Psoas muscle (tissue), 8 donors: ENCODE measurements around the gene BTBD9. TPM values are rescaled to one million over a fixed set of nuclear protein-coding genes. Genes with fewer than 3 reads are reported as not detected.

Experiments used
- ATAC-seq, 4 donors: fragments of 200-7000 bp; cut with Tn5 transposase; one replicate each; pipeline ENCODE4 v1.9.1; 2020; ENCODE audit warnings: moderate library complexity in 3 of 4, mild to moderate bottlenecking in 2 of 4
- DNase-seq, 2 donors: peaks; one replicate each; pipeline ENCODE4 v3.0.0-alpha.2; 2020
- H3K27ac ChIP-seq: fragments of 200-600 bp; one replicate; pipeline ENCODE4 v1.8.0; 2022
- H3K27me3 ChIP-seq, 3 donors: fragments of 200-600 bp in 1 of 3; one replicate each; pipeline versions ENCODE4 v1.6.1 to v1.8.0; 2013 to 2022; ENCODE audit warnings: low read length in 2 of 3, mild to moderate bottlenecking in 2 of 3, moderate library complexity in 1 of 3; ENCODE audit not compliant: insufficient read depth in 3 of 3
- H3K36me3 ChIP-seq, 2 donors: fragments of 200-600 bp in 1 of 2; one replicate each; pipeline versions ENCODE4 v1.6.1 to v1.8.0; 2013 to 2022; ENCODE audit warnings: low read depth in 1 of 2, mild to moderate bottlenecking in 1 of 2, moderate library complexity in 1 of 2; ENCODE audit not compliant: insufficient read depth in 1 of 2
- H3K4me1 ChIP-seq: fragments of 200-600 bp; one replicate; pipeline ENCODE4 v1.8.0; 2022
- H3K4me3 ChIP-seq: fragments of 200-600 bp; one replicate; pipeline ENCODE4 v1.8.0; 2022; ENCODE audit warnings: mild to moderate bottlenecking
- H3K9me3 ChIP-seq: fragments of 200-600 bp; one replicate; pipeline ENCODE4 v1.8.0; 2022
- CTCF ChIP-seq: fragments of 200-600 bp; IDR thresholded peaks from one replicate; pipeline ENCODE4 v1.8.0; 2022; ENCODE audit warnings: antibody characterized with exemption
- WGBS, 3 donors: extraction: QIAGEN DNeasy Blood & Tissue Kit; methylation state at CpG; one replicate each; pipeline versions ENCODE4 v1.1.6 to v1.1.7; 2013; 5-methylcytosine and 5-hydroxymethylcytosine counted together
- intact Hi-C, 2 donors: fragments of 100-400 bp; cut with DNase I; formaldehyde crosslinking; loops; one replicate each; pipeline versions ENCODE4 v1.11.0 to v1.14.2; 2022
- polyA plus RNA-seq, 3 donors: library from polyadenylated mRNA; stranded (reverse); fragments of 200-250 nt; gene quantifications; one replicate each; pipeline ENCODE4 v1.2.3, GENCODE V29; 2013
- total RNA-seq, 4 donors: library from RNA; stranded (reverse); fragmentation: NEBNext Ultra II Directional in 2 of 4; extraction: Animal tissue kit (Norgen Biotek cat#: 25700) in 2 of 4; gene quantifications; one replicate each; pipeline versions ENCODE4 v1.2.1 to v1.2.4, GENCODE V29; 2021 to 2023
- donor health status: healthy with polysubstance abuse.
- donor health status: DM: no; HTN: no; CAD: no; lungs with moderate emphysema.
- donor health status: Bipolar disorder and iron deficiency.
- donor health status: healthy.
- donor health status: DM: yes; HTN: yes; CAD: no.
- donor health status: DM: no; HTN: no; CAD: no.
- donor health status: DM: no; HTN: no; CAD: no.
- donor health status: DM: yes; HTN: yes; CAD: no.

The BTBD9 gene
- total and polyA plus RNA-seq, 7 donors, result 2.3 to 10.9 (median 8.4) TPM

GRCh38 chr6:38452816-38453660 is 186.7 kb downstream of the BTBD9 start:
- no peak for TF ChIP-seq CTCF
- H3K27me3 ChIP-seq, result no peaks in the 10 kb centered on the region
- WGBS, 3 donors, result 90 to 96% (median 91%) methylated on average over 6 of the region's 6 CpGs
- H3K4me3 ChIP-seq, result no peak overlapping the region
- no peaks in the 10 kb centered on the region for H3K9me3 ChIP-seq
- H3K4me1 ChIP-seq, result no peaks in the 10 kb centered on the region
- DNase-seq (no peak), ATAC-seq (no peak)
- H3K36me3 ChIP-seq, result no peaks in the 10 kb centered on the region
- H3K27ac ChIP-seq, result no peak overlapping the region
- intact Hi-C loops, result no loop called here

- no peaks in the 10 kb centered on the region for H3K4me1 ChIP-seq
- no peak for TF ChIP-seq CTCF
- DNase-seq, result no peak
- intact Hi-C loops, result no loop called here
- H3K36me3 ChIP-seq, result no peaks in the 10 kb centered on the region
- no peaks in the 10 kb centered on the region for H3K27me3 ChIP-seq
- no peaks in the 10 kb centered on the region for H3K9me3 ChIP-seq
- WGBS, 3 donors, result 94 to 98% (median 97%) methylated on average over 2 of the region's 2 CpGs
- no peak overlapping the region for H3K4me3 ChIP-seq
- no peak overlapping the region for H3K27ac ChIP-seq
- ATAC-seq, result no peak
Measured at GRCh38 chr6:38450717-38451116, 189.0 kb downstream of the BTBD9 start.

GRCh38 chr6:38445925-38446324 is 193.8 kb downstream of the BTBD9 start:
- TF ChIP-seq CTCF, result no peak
- H3K27me3 ChIP-seq, result no peaks in the 10 kb centered on the region
- WGBS, 3 donors, result 42 to 58% (median 57%) methylated on average over 2 of the region's 2 CpGs
- intact Hi-C loops, result no loop called here
- no peak overlapping the region for H3K4me3 ChIP-seq
- ATAC-seq, result no peak
- no peak for DNase-seq
- no peaks in the 10 kb centered on the region for H3K9me3 ChIP-seq
- H3K36me3 ChIP-seq, result no peaks in the 10 kb centered on the region
- H3K27ac ChIP-seq, result no peak overlapping the region
- H3K4me1 ChIP-seq, result no peaks in the 10 kb centered on the region

- H3K27ac ChIP-seq, result no peak overlapping the region
- intact Hi-C loops, result no loop called here
- H3K9me3 ChIP-seq, result no peaks in the 10 kb centered on the region
- no peaks in the 10 kb centered on the region for H3K36me3 ChIP-seq
- no peak for TF ChIP-seq CTCF
- DNase-seq, result no peak
- no peaks in the 10 kb centered on the region for H3K27me3 ChIP-seq
- H3K4me3 ChIP-seq, result no peak overlapping the region
- no peak for ATAC-seq
- H3K4me1 ChIP-seq, result no peaks in the 10 kb centered on the region
Measured at GRCh38 chr6:38445336-38445735, 194.4 kb downstream of the BTBD9 start.
